Fibroblast of skin of abdomen (primary cell): ENCODE measurements around the gene AVPI1.
A peak's percentile ranks its signal among the peaks of the same experiment; 100 is the strongest.
"Not testable (repeated sequence)": the region's sequence is repeated elsewhere in the genome, so short reads cannot be mapped to it uniquely, and the experiment has no call there.

ENCODE experiments used
- DNase-seq: peaks from one replicate; pipeline ENCODE4 v3.0.0-alpha.2; 2013

Gene AVPI1

GRCh38 chr10:97640174-97640867, 46.7 kb downstream of the AVPI1 start, which contains the start of gene PI4K2A:
Gene PI4K2A (plus strand): TSS chr10:97640671. CDS start chr10:97640743, 72 bp downstream.
- DNase-seq = peak; percentile 99

- not testable (repeated sequence) for DNase-seq
Observed at GRCh38 chr10:97639090-97639489, 48.0 kb downstream of the AVPI1 start.

- DNase-seq = no peak
Observed at GRCh38 chr10:97635577-97635976, 51.5 kb downstream of the AVPI1 start.

GRCh38 chr10:97633921-97634320, 53.1 kb downstream of the AVPI1 start:
- DNase-seq = peak; percentile 13

- DNase-seq = peak; percentile 93
Observed at GRCh38 chr10:97632949-97633884, 53.8 kb downstream of the AVPI1 start, which contains the start of gene MORN4. Gene MORN4 (minus strand): TSS chr10:97633500. CDS start chr10:97619653, 13,847 bp downstream.

- DNase-seq = peak; percentile 21
Observed at GRCh38 chr10:97631098-97631497, 55.9 kb downstream of the AVPI1 start.

GRCh38 chr10:97629289-97629688, 57.8 kb downstream of the AVPI1 start:
- DNase-seq = no peak

GRCh38 chr10:97628228-97628627, 58.8 kb downstream of the AVPI1 start:
- no peak for DNase-seq

GRCh38 chr10:97627731-97628130, 59.3 kb downstream of the AVPI1 start:
- no peak for DNase-seq
